WERI-Rb-1 (cell line): ENCODE measurements around the gene DCUN1D3.

Source experiments
- DNase-seq: peaks from one replicate; pipeline ENCODE4 v3.0.0-alpha.2; 2020
- H3K27ac ChIP-seq: fragments of 250-450 bp; sonication (Bioruptor Pico); 2 replicates; pipeline ENCODE4 v1.5.1; 2020; ENCODE audit warnings: mild to moderate bottlenecking, moderate library complexity
- H3K27me3 ChIP-seq: fragments of 250-450 bp; sonication (Bioruptor Pico); 2 replicates; pipeline ENCODE4 v1.5.1; 2021; ENCODE audit warnings: mild to moderate bottlenecking, low read depth, moderate library complexity; ENCODE audit not compliant: insufficient read depth, severe bottlenecking
- H3K36me3 ChIP-seq: fragments of 250-450 bp; sonication (Bioruptor Pico); 2 replicates; pipeline ENCODE4 v1.5.1; 2020; ENCODE audit warnings: mild to moderate bottlenecking, moderate library complexity
- H3K4me3 ChIP-seq: 2 replicates; pipeline ENCODE4 v1.5.1; 2011; ENCODE audit warnings: low read depth, mild to moderate bottlenecking, control low read depth, low read length
- H3K9me3 ChIP-seq: fragments of 250-450 bp; sonication (Bioruptor Pico); 2 replicates; pipeline ENCODE4 v1.5.1; 2021; ENCODE audit warnings: mild to moderate bottlenecking, moderate library complexity; ENCODE audit not compliant: severe bottlenecking
- CTCF ChIP-seq: IDR thresholded peaks from 2 replicates; pipeline ENCODE4 v1.5.1; 2011; ENCODE audit warnings: low read depth, mild to moderate bottlenecking, control low read depth, inconsistent platforms, low read length

DCUN1D3 gene

DNA sequence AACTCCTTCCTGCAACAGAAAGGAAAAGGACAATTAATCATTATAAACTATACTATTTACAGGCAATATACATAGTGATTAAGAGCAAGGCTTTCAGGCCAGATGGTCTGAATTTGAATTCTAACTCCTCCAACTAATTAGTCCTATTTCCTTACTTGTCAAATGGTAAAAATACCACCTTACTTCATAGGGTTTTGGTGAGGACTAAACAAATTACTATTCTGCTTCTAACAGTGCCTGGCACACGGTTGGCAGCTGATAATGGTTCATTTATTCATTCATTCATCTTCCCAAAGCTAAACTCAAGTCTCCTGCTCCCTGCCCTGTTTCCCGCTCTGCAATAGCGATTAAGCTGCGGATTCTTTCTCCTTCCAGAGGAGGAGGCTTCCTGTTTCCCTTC lies 39.8 kb downstream of the DCUN1D3 start:
- H3K36me3 ChIP-seq, result peaks cover 75% of the 10 kb centered on the region
- no peak overlapping the region for H3K4me3 ChIP-seq
- H3K27me3 ChIP-seq, result no peaks in the 10 kb centered on the region
- H3K9me3 ChIP-seq, result peaks cover 7% of the 10 kb centered on the region
- no peak for TF ChIP-seq CTCF
- H3K27ac ChIP-seq, result peak overlapping the region; percentile 69
- DNase-seq, result no peak

- no peak for DNase-seq
- Histone ChIP-seq H3K27me3 (no peaks in the 10 kb centered on the region), H3K9me3 (peaks cover 7% of the 10 kb centered on the region), H3K36me3 (peaks cover 78% of the 10 kb centered on the region), H3K4me3 (no peak overlapping the region), H3K27ac (peak overlapping the region; percentile 69)
- no peak for TF ChIP-seq CTCF
These were observed 40.5 kb downstream of the DCUN1D3 start for GRCh38 chr16:20859699-20860098.

DNA sequence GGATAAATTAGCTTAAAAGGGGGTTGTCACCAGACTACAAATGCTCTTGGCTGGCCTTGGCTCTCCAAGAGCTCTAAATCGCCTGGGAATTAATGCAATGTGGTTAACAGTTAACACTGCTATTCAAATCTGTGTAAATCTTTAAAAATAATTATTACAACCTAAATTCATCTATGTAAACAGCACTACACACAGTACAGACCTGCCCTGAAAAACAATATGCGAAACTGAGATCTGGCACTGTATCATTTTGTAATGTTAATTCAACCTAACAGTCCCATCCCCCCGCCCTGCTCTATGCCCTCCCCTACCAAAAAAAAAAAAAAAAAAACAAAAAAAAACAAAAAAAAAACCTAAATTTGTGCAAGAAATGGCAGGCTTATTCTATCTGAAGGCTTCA lies 40.9 kb downstream of the DCUN1D3 start:
- Histone ChIP-seq H3K27me3 (no peaks in the 10 kb centered on the region), H3K27ac (no peak overlapping the region; the same call in 1 of the 2 replicates), H3K36me3 (peaks cover 78% of the 10 kb centered on the region), H3K9me3 (peaks cover 7% of the 10 kb centered on the region), H3K4me3 (no peak overlapping the region)
- no peak for DNase-seq
- TF ChIP-seq CTCF, result no peak

GRCh38 chr16:20857281-20857680 lies 42.9 kb downstream of the DCUN1D3 start:
- no peak for TF ChIP-seq CTCF
- H3K27ac ChIP-seq, result no peak overlapping the region
- no peak overlapping the region for H3K4me3 ChIP-seq
- DNase-seq, result no peak
- no peaks in the 10 kb centered on the region for H3K27me3 ChIP-seq
- H3K9me3 ChIP-seq, result no peaks in the 10 kb centered on the region
- peaks cover 81% of the 10 kb centered on the region for H3K36me3 ChIP-seq

DNA sequence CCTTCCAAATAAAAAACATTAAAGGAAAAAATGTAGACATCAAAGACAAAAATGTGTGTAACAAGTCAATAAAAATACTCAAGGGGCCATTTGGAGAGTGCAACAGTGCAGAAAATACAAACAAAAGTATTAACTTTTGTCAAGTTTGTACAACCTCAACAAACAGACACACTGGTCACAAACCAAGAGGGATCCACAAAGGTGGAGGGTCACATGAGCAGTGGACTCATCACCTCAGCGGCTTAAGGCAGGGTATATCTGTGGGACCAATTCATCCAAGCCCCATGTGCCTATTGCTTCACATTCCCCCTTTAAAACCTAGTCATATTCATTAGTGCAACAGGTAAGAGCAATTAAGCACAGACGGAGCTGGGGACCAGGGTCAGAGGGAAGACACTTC lies 45.2 kb downstream of the DCUN1D3 start:
- Histone ChIP-seq H3K36me3 (peaks cover 60% of the 10 kb centered on the region), H3K9me3 (no peaks in the 10 kb centered on the region), H3K27ac (no peak overlapping the region), H3K27me3 (no peaks in the 10 kb centered on the region), H3K4me3 (no peak overlapping the region)
- no peak for TF ChIP-seq CTCF
- no peak for DNase-seq

DNA sequence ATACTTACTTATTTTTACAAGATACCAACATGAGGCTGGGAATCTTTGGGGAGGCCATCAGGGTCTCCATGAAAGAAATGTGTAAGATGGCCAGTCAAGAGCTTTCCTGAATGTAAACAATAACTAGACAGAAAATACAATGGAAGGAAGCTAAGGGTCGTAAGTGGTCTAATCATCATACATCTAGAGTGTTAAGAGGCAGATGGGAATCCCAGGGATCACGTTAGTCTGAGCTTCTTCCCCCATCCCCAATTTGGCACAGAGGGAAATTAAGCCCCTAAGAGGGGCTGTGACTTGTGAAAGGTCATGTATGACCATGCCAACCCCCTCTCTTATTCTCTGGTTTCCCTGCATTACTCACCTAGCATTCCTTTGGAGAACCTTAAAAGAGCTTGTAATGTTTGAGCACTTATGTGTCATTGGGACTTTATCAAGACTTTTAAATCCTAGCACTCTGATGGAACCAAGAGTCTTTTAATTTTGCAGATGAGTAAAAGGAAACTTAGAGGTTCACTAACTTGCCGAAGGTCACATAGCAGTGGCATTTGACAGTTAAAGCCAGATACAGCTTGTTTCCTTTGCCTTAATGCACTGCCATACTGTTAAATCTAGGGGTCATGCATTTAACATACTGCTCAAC lies 46.1 kb downstream of the DCUN1D3 start:
- no peak for TF ChIP-seq CTCF
- Histone ChIP-seq H3K27me3 (no peaks in the 10 kb centered on the region), H3K4me3 (no peak overlapping the region), H3K9me3 (no peaks in the 10 kb centered on the region), H3K36me3 (peaks cover 58% of the 10 kb centered on the region), H3K27ac (peak overlapping the region; percentile 51)
- no peak for DNase-seq
